Activated CD4-positive, CD25-positive, alpha-beta regulatory T cell (primary cell): Measurements from ENCODE around the gene COL20A1.

Experiments
- DNase-seq, 4 experiments: peaks; one replicate each; lab custom pipeline; 2025; lab: John Stamatoyannopoulos, UW

Gene COL20A1

GRCh38 chr20:63309261-63310071 is 16.5 kb downstream of the COL20A1 start:
- DNase-seq: no peak

- DNase-seq: no peak
These were observed 17.4 kb downstream of the COL20A1 start for GRCh38 chr20:63310265-63310991.

- no peak for DNase-seq
These were observed 18.3 kb downstream of the COL20A1 start for GRCh38 chr20:63311186-63311832.

- no peak for DNase-seq
These were observed 18.9 kb downstream of the COL20A1 start for GRCh38 chr20:63311833-63312243.

- DNase-seq: no peak
These were observed 19.3 kb downstream of the COL20A1 start for GRCh38 chr20:63312273-63312672.

- DNase-seq: no peak
These were observed 19.8 kb downstream of the COL20A1 start for GRCh38 chr20:63312690-63313348.

- no peak for DNase-seq
These were observed 20.5 kb downstream of the COL20A1 start for GRCh38 chr20:63313349-63314014.

GRCh38 chr20:63314015-63314471 is 21.1 kb downstream of the COL20A1 start:
- no peak for DNase-seq

GRCh38 chr20:63314566-63315239 is 21.7 kb downstream of the COL20A1 start:
- no peak for DNase-seq

GRCh38 chr20:63315240-63315689 is 22.3 kb downstream of the COL20A1 start:
- DNase-seq: no peak

- no peak for DNase-seq
These were observed 22.9 kb downstream of the COL20A1 start for GRCh38 chr20:63315731-63316491.

GRCh38 chr20:63316502-63316921 is 23.5 kb downstream of the COL20A1 start:
- no peak for DNase-seq

- DNase-seq: no peak
These were observed 24.1 kb downstream of the COL20A1 start for GRCh38 chr20:63317061-63317460.

GRCh38 chr20:63317601-63318291 is 24.8 kb downstream of the COL20A1 start:
- DNase-seq: no peak

- DNase-seq: no peak
These were observed 25.6 kb downstream of the COL20A1 start for GRCh38 chr20:63318391-63319163.

GRCh38 chr20:63319164-63320040 is 26.4 kb downstream of the COL20A1 start:
- DNase-seq: no peak

GRCh38 chr20:63320041-63320511 is 27.1 kb downstream of the COL20A1 start:
- DNase-seq: no peak
